Loucy (cell line): ENCODE results near the gene KCNH2.

Experiments used
- H2AFZ ChIP-seq: fragments of 200-600 bp; sonication (generic); 2 replicates; pipeline ENCODE4 v1.6.0; 2016; ENCODE audit warnings: antibody characterized with exemption, mild to moderate bottlenecking, low read length, moderate library complexity
- H3F3A ChIP-seq: fragments of 200-600 bp; 2 replicates; pipeline ENCODE4 v1.6.0; 2016; ENCODE audit warnings: antibody characterized with exemption, low read depth, mild to moderate bottlenecking
- H3K27me3 ChIP-seq: fragments of 200-600 bp; sonication (generic); 2 replicates; pipeline ENCODE4 v1.6.1; 2014; ENCODE audit warnings: low read length, mild to moderate bottlenecking; ENCODE audit not compliant: insufficient read depth, poor library complexity, severe bottlenecking
- H3K36me3 ChIP-seq: fragments of 200-600 bp; sonication (generic); 2 replicates; pipeline ENCODE4 v1.6.1; 2016; ENCODE audit warnings: low read length; ENCODE audit not compliant: insufficient read depth
- H3K4me1 ChIP-seq: fragments of 200-600 bp; sonication (generic); 2 replicates; pipeline ENCODE4 v1.5.1; 2014; ENCODE audit warnings: low read length, mild to moderate bottlenecking; ENCODE audit not compliant: insufficient read depth, poor library complexity, severe bottlenecking
- H3K4me2 ChIP-seq: fragments of 200-600 bp; sonication (generic); 2 replicates; pipeline ENCODE4 v1.6.0; 2014; ENCODE audit warnings: antibody characterized with exemption, low read length, low read depth, mild to moderate bottlenecking; ENCODE audit not compliant: poor library complexity, severe bottlenecking
- H3K4me3 ChIP-seq: fragments of 200-600 bp; sonication (generic); 2 replicates; pipeline ENCODE4 v1.5.1; 2014; ENCODE audit warnings: low read length, mild to moderate bottlenecking, mixed read lengths; ENCODE audit not compliant: poor library complexity, severe bottlenecking
- H3K79me2 ChIP-seq: fragments of 200-600 bp; sonication (generic); 2 replicates; pipeline ENCODE4 v1.6.1; 2014; ENCODE audit warnings: low read length; ENCODE audit not compliant: insufficient read depth
- H3K9ac ChIP-seq: fragments of 200-600 bp; sonication (generic); 2 replicates; pipeline ENCODE4 v1.6.0; 2014; ENCODE audit warnings: mild to moderate bottlenecking, low read depth, low read length, moderate library complexity; ENCODE audit not compliant: poor library complexity, severe bottlenecking
- H3K9me2 ChIP-seq: fragments of 200-600 bp; sonication (generic); replicated peaks from 2 replicates; pipeline ENCODE4 v1.6.1; 2016; ENCODE audit warnings: low read depth, low read length, mixed read lengths
- H3K9me3 ChIP-seq: fragments of 200-600 bp; sonication (generic); 2 replicates; pipeline ENCODE4 v1.6.1; 2014; ENCODE audit warnings: mild to moderate bottlenecking, antibody characterized with exemption, low read length, low read depth; ENCODE audit not compliant: insufficient read depth
- H4K20me1 ChIP-seq: fragments of 200-600 bp; sonication (generic); 2 replicates; pipeline ENCODE4 v1.6.0; 2014; ENCODE audit warnings: antibody characterized with exemption, low read length, mild to moderate bottlenecking; ENCODE audit not compliant: insufficient read depth, poor library complexity, severe bottlenecking
- CTCF ChIP-seq: fragments of 200-600 bp; sonication (generic); conservative IDR thresholded peaks from 2 replicates; pipeline ENCODE4 v1.5.1; 2014; ENCODE audit warnings: mild to moderate bottlenecking, antibody characterized with exemption, low read length
- EZH2phosphoT487 ChIP-seq: fragments of 200-600 bp; IDR thresholded peaks from 2 replicates; pipeline ENCODE4 v1.6.1; 2018; ENCODE audit warnings: antibody characterized with exemption, mild to moderate bottlenecking, moderate library complexity, borderline replicate concordance

Gene KCNH2

GRCh38 chr7:150973571-150974451 lies 4.3 kb downstream of the KCNH2 start:
- Histone ChIP-seq H4K20me1 (no peaks in the 10 kb centered on the region), H3K27me3 (no peaks in the 10 kb centered on the region), H3K4me1 (peaks cover 32% of the 10 kb centered on the region), H3K9me2 (no peaks in the 10 kb centered on the region), H3K36me3 (no peaks in the 10 kb centered on the region), H3K9ac (no peak overlapping the region), H3K4me2 (peak overlapping the region; percentile 100), H3F3A (peaks cover 6% of the 10 kb centered on the region; the same call in 1 of the 2 replicates), H3K4me3 (peak overlapping the region; percentile 84), H2AFZ (no peak overlapping the region), H3K79me2 (peaks cover 3% of the 10 kb centered on the region), H3K9me3 (no peaks in the 10 kb centered on the region)
- TF ChIP-seq CTCF (peak; percentile 20; the same call in 1 of the 2 replicates), EZH2phosphoT487 (no peak)

- TF ChIP-seq EZH2phosphoT487 (no peak), CTCF (no peak)
- peaks cover 26% of the 10 kb centered on the region for H3K4me1 ChIP-seq
- H3K79me2 ChIP-seq: peaks cover 3% of the 10 kb centered on the region
- H3K9ac ChIP-seq: no peak overlapping the region
- H3K4me2 ChIP-seq: no peak overlapping the region
- no peaks in the 10 kb centered on the region for H3K27me3 ChIP-seq
- H2AFZ ChIP-seq: no peak overlapping the region
- no peaks in the 10 kb centered on the region for H3K9me2 ChIP-seq
- no peaks in the 10 kb centered on the region for H3K9me3 ChIP-seq
- H3K4me3 ChIP-seq: no peak overlapping the region
- H3K36me3 ChIP-seq: no peaks in the 10 kb centered on the region
- peaks cover 6% of the 10 kb centered on the region; the same call in 1 of the 2 replicates for H3F3A ChIP-seq
- H4K20me1 ChIP-seq: no peaks in the 10 kb centered on the region
Measured at GRCh38 chr7:150972741-150973140, 5.4 kb downstream of the KCNH2 start.

- no peaks in the 10 kb centered on the region for H4K20me1 ChIP-seq
- peaks cover 3% of the 10 kb centered on the region for H3K79me2 ChIP-seq
- no peak overlapping the region for H2AFZ ChIP-seq
- H3K4me3 ChIP-seq: no peak overlapping the region
- H3K4me1 ChIP-seq: peaks cover 22% of the 10 kb centered on the region
- no peak overlapping the region for H3K9ac ChIP-seq
- no peaks in the 10 kb centered on the region for H3K9me3 ChIP-seq
- no peaks in the 10 kb centered on the region for H3K9me2 ChIP-seq
- no peak overlapping the region for H3K4me2 ChIP-seq
- peaks cover 6% of the 10 kb centered on the region; the same call in 1 of the 2 replicates for H3F3A ChIP-seq
- no peaks in the 10 kb centered on the region for H3K36me3 ChIP-seq
- TF ChIP-seq CTCF: no peak
- TF ChIP-seq EZH2phosphoT487: no peak
- H3K27me3 ChIP-seq: no peaks in the 10 kb centered on the region
Measured at GRCh38 chr7:150972023-150972468, 6.1 kb downstream of the KCNH2 start.
